ENCODE results near the gene GCLM. TPM values are rescaled to one million over a fixed set of nuclear protein-coding genes. Genes with fewer than 3 reads are reported as not detected.
"Not testable (repeated sequence)": the region's sequence is repeated elsewhere in the genome, so short reads cannot be mapped to it uniquely, and the experiment has no call there.

The GCLM gene
- total RNA-seq, 2 experiments from 2014 or later, result 19.6 to 21.2 TPM

DNA sequence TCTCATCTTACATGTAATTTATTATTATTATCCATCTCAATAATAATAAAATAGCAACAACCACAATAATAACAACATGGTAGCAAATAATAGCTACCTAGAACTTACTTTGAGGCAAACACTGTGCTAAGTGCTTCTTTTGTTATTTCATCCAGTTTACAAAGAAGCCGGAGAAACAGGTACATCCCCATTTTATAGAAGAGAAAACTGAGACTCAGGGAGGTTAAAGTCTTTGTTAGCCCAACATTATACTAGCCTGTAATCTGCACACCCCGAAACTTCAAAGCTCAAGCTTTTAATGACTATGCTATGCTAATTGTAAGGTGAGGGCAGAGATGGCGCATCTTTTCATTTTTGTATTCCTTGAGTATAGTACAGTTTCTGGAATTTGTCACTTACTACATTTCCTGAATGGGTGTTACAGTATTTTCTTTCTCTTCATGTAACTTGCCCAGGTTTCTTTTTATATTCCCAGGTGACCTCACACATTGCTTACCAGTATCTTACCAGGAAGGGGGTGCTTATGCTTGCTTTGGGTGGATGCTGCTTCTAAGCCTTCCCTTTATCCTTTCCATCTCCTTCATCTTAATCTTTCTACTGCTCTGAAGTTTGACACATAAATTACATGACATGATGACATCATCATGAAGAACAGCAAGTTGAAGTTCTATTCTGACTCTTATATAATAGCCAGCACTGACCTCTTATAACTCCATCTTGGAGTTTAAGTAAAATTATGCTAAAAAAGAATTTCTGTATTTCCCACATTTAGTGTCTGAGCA is 8.3 kb downstream of the GCLM start:
- CTCF ChIA-PET, result no interaction called here
- POLR2A ChIA-PET, result no interaction called here

DNA sequence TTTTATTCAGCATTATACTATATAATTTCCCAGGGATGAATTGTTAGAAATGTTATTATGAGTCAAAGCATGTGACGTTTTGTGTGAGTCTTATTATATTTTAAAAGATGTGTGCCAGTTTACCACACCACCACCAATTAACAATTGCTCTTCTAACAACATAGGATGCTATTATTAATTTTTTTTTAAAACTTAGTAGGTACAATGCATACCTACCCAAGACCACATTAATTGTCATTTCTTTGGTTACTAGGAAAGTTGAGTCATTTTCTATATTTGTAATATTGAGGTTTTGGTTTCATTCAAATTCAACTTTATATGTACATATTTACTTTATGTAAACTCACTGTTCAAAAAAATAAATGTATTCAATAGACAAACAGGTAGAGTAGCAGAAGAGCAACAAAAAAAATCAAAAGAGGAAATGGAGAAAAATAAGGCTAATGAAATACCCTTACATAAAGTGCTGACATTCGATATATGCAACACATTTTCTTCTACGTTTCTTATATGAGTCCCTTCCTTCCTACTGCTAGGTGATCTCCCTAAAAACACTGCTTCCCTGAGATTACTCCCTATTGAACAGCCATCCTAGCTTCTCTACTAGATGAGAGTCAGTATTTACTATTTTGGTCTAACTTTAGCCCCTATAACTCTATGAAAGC is 9.6 kb downstream of the GCLM start:
- ChIA-PET POLR2A (no interaction called here), CTCF (no interaction called here)

DNA sequence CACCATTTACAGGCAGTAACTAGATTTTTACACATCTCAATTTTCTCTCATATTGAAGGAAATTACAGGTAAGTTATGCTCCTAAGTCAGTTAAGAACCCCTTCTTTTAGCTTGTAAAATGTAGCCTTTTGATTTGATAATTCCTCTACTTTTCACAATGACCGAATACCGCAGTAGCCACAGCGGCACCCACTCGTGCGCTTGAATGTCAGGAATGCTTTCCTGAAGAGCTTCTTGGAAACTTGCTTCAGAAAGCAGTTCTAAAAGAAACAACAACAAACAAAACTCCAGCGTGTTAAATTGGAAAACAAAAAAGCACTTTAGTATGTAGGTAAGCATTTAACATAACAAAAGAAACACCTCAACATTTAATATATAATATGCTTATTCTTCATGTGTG is 20.3 kb downstream of the GCLM start:
- ChIA-PET CTCF (interaction anchor here (0.6 kb wide), 1 partner anchor 27 kb away, joined by 4 read pairs; no protein-coding TSS in a partner anchor), POLR2A (no interaction called here)

DNA sequence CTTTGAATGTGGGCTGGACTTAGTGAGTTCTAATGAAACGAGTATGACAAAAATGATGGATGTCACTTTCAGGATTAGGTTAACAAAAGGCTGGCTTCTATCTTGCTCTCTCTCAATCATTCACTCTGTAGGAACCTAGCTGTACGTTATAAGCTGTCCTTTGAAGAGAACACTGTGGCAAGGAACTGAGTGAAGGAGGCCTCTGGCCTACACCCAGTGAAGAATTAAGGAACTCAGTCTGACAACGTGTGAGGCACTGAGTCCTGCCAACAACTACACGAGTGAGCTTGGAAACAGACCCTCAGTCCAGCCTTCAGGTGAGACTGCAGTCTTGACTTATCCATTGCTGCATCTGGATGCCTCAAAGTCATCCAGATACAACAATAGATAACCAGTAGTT is 27.0 kb downstream of the GCLM start:
- POLR2A ChIA-PET, result no interaction called here
- CTCF ChIA-PET, result no interaction called here

DNA sequence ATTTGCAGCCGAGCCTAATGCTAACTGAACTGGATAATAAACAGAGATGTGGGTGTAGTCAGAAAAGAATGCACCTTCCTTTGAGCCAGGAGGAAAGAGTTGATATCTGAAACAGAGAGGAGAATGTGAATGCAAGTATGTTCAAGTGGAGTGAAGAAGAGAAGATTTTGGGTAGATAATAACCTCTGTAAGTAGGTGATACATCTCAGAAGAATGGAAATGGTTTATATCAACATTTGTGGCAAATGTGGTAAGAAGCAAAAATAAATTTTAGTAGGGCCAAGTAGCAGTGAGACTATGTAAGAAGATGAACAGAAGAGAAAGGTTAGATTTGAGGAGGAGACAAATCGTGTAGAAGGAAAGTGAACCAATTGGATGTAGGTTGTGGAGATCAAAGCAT is 28.5 kb downstream of the GCLM start:
- POLR2A ChIA-PET, result no interaction called here
- CTCF ChIA-PET, result interaction anchor here (1.8 kb wide), 1 partner anchor 28 kb away, joined by 8 read pairs; the partner anchor contains the start of gene GCLM

DNA sequence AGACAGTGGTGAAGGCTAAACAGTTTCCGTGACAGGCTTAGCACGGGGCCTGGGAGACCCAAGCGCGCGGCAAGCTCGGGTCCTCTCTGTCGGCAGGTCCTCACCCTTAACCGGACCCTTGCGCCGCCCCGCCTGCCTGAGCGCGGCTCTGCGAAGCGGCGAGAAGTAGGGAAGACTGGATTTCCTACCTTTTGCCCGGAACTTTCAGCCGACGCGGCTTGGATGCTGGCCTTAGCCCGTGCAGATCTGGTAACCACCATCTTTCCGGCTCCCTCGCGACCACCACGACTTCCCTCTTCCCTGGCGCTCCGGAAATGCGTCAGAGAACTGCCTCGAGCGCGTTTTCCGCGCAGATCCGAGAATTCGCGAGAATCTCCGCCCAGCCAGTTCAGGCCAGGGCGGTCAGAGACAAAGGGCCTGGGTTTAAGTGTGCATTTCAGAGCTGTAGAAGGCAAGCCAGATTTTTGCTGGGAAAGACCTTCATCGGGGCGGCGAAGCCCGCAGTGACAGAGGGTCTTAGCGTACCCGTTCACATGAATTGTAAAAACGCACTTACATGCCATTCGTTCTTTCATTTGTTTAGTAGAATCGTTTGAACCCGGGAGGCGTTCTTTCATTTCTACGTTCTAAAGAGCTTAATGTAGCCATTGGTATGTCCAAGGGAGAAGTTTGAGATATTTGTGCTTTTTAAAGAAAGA is 30.2 kb downstream of the GCLM start, which contains the start of gene DNTTIP2:
Gene DNTTIP2 (minus strand): TSS at position 318 of the 698 bp plus-strand sequence. CDS start 58 bp downstream, at position 260.
- POLR2A ChIA-PET, result interaction anchor here (0.7 to 2.3 kb wide), 6 partner anchors 15 to 534 kb away, joined by 3 to 8 read pairs (median 4); partner anchors contain the start of genes DR1 and GCLM
- CTCF ChIA-PET, result interaction anchor here (1.0 to 1.8 kb wide), 2 partner anchors 29 to 30 kb away, joined by 3 to 8 read pairs; partner anchors contain the start of gene GCLM

DNA sequence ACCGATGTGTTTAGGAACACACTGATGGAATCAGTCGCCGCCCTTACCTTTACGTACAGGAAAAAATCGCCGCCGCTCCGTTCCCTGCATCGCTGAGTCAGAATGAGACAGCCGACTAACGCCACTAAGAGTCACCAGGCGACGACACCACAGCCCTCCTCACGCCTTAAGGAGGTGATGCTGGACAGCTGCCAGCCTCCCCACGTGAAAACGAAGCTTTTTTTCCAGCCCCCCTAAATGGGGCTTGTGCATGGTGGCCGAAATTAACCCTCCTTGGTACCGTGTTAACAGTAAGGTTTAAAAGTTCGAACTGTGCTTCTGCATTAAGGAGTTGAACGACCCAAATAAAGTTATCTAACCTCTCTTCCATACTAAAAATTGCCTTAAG is 30.7 kb downstream of the GCLM start:
- ChIA-PET CTCF (no interaction called here), POLR2A (interaction anchor here (1.2 to 2.3 kb wide), 3 partner anchors 31 to 33 kb away, joined by 4 to 8 read pairs (median 8); partner anchors contain the start of gene GCLM)

DNA sequence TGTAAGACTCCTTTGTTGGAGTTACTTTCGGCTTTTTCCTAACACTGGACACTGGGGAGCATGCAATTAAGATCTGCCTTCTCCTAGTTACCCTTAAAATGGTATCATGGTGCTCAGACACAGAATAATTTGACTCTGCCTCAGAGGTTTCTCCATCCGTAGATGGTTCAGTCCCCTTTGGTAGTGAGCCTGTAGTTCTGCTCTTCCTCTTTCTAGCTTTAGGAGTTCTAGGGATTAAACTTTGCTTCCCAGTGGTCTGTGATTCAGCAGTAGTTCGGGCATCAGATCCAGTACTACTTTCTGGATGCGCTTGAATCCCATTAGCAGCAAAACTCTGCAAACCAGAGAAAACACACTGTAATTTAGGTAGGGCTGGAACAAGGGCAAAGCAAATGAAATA is 31.7 kb downstream of the GCLM start:
- POLR2A ChIA-PET, result no interaction called here
- CTCF ChIA-PET, result no interaction called here

DNA sequence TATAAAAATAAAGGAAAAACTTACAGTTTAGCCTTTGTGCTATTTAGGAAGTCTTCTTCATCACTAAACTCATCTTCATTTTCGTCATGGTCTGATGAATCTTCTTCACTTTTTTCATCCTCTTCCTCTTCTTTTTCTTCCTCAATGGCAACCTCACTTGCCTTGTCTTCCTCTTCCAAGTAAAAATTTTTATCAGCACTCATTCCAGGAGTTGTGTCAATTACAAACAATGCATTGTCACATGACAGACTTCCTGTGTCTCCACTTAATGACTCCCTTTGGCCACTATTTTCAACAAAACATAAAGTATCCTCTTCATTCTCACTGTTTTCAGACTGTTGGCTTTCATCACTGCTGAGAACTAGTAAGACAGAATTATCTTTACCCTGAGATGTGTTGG is 33.0 kb downstream of the GCLM start:
- POLR2A ChIA-PET, result no interaction called here
- CTCF ChIA-PET, result interaction anchor here (2.0 kb wide), 1 partner anchor 13 kb away, joined by 6 read pairs; no protein-coding TSS in a partner anchor

DNA sequence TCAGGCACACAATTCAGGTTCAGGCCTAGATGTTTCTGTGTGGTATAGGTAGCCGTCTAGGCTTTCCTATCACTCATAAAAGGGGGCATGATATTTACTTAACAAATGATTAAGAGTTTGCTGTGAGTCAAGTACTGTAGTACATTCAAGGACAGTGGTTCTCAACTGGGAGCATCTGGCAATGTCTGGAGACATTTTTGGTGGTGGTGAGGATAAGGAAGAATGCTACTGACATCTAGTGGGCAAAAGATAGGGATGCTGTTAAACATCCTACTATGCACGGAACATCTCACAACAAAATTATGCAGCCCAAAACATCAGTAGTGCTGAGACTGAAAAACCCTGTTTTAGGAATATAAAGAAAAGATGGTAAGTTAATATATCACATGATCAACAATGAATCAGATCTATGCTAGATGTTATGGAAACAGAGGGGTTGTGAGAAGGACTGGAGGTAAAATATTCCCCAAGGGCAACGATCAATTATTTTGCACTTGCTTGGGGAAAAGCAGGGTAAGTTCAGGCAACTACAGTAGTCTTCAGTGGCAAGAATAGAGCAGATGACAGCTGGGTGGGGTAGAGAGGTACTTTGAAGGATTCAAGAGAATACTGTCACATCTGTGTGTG is 35.1 kb downstream of the GCLM start:
- CTCF ChIA-PET, result interaction anchor here (2.0 kb wide), 1 partner anchor 11 kb away, joined by 6 read pairs; no protein-coding TSS in a partner anchor
- POLR2A ChIA-PET, result interaction anchor here (0.6 kb wide), 1 partner anchor 1632 kb away, joined by 4 read pairs; no protein-coding TSS in a partner anchor

DNA sequence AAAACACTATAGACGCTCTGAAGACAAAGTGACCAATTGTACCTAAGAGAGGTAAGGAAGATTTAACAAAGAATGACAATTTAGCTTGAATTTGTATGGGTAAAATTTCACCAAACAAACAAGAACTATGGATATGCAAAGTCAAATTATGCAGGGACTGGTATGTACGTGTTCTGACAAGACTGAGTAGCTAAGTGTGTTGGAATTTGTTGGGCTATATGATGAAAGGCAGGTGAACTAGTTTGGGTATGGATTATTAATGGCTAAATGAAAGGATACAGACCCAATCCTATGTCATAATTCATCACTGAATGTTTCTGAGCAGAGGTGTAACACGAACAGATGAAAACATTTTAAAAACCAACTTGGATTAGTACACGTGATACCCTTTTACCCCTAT is 37.9 kb downstream of the GCLM start:
- POLR2A ChIA-PET, result interaction anchor here (1.1 kb wide), 1 partner anchor 25 kb away, joined by 3 read pairs; no protein-coding TSS in a partner anchor
- CTCF ChIA-PET, result no interaction called here

DNA sequence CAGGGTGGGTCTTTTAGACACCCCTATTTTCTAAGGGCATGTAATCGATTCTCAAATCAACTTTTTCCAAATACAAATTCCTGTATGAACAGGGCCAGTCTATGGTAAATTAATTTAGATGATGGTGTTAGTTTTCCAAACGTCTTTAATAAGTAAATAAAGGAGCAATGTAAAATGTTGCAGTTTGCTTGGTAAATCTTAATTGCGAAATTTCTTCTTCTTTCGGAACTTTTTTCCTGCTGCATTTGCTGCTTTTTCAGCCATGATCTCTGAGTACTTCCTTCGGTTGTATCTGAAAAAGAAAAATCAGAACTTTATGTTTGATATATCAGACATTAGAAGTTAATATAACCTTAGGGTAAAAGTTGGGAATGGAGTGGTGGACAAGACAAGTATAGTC is 39.6 kb downstream of the GCLM start:
- POLR2A ChIA-PET, result no interaction called here
- CTCF ChIA-PET, result no interaction called here

DNA sequence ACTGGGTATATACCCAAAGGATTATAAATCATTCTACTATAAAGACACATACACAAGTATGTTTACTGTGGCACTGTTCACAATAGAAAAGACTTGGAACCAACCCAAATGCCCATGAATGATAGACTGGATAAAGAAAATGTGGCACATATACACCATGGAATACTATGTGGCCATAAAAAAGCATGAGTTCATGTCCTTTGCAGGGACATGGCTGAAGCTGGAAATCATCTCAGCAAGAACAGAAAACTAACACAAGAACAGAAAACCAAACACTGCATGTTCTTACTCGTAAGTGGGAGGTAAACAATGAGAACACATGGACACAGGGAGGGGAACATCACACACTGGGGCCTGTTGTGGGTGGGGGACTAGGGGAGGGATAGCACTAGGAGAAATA is 40.7 kb downstream of the GCLM start:
- CTCF ChIA-PET, POLR2A ChIA-PET: not testable (repeated sequence)

DNA sequence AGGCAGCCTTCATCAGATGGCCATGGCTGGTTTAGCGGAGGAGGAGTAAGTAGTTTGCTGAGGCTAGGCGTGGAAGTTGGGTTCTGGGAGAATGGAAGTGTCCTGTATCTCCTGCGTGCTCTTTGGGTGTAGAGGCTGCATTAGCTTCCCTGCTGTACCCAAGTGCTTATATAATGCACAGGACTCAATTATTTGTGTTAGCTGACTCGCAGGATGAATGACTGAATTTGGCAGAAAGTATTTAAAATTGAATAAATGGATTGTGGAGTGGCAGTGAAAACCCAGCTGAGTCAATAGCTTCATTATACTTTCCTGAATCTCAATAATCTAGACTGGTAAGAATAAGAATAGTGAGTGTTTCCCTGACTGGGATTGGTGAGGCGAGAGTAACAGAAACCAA is 44.0 kb downstream of the GCLM start:
- CTCF ChIA-PET, result no interaction called here
- POLR2A ChIA-PET, result interaction anchor here (0.6 kb wide), 1 partner anchor 1046 kb away, joined by 8 read pairs; no protein-coding TSS in a partner anchor

DNA sequence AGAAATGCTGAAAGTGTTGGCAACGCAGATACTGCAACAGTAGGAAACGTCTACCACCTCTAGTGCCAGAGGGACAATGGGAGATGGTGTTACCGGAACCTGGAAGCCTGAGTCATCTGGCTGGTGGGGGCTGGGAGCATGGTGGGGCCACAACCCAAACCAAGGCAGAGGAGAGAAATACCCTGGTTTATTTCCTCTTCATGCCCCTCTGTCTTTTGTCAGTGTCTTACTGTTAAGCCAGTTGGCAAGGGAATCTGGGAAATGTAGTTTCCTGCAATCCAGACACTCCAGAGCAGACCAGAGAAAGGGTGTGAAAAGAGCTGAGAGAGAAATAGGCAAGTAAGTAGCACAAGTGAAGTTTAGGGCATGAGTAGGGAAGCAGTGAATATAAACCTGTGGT is 45.1 kb downstream of the GCLM start:
- CTCF ChIA-PET, result no interaction called here

DNA sequence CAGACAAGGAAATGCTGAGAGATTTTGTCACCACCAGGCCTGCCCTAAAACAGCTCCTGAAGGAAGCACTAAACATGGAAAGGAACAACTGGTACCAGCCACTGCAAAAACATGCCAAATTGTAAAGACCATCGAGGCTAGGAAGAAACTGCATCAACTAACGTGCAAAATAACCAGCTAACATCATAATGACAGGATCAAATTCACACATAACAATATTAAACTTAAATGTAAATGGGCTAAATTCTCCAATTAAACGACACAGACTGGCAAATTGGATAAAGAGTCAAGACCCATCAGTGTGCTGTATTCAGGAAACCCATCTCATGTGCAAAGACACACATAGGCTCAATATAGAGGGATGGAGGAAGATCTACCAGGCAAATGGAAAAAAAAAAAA is 51.6 kb downstream of the GCLM start:
- POLR2A ChIA-PET, result not testable (repeated sequence)
- CTCF ChIA-PET, result interaction anchor here (0.6 kb wide), 1 partner anchor 168 kb away, joined by 3 read pairs; no protein-coding TSS in a partner anchor

More for the DNA sequence above, 45.1 kb downstream of the GCLM start:
- POLR2A ChIA-PET, result no interaction called here

DNA sequence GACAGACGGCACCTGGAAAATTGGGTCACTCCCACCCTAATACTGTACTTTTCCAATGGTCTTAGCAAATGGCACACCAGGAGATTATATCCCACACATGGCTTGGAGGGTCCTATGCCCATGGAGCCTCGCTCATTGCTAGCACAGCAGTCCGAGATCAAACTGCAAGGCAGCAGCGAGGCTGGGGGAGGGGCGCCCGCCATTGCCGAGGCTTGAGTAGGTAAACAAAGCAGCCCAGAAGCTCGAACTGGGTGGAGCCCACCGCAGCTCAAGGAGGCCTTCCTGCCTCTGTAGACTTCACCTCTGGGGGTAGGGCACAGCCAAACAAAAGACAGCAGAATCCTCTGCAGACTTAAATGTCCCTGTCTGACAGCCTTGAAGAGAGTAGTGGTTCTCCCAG is 53.2 kb downstream of the GCLM start:
- CTCF ChIA-PET, POLR2A ChIA-PET: not testable (repeated sequence)

DNA sequence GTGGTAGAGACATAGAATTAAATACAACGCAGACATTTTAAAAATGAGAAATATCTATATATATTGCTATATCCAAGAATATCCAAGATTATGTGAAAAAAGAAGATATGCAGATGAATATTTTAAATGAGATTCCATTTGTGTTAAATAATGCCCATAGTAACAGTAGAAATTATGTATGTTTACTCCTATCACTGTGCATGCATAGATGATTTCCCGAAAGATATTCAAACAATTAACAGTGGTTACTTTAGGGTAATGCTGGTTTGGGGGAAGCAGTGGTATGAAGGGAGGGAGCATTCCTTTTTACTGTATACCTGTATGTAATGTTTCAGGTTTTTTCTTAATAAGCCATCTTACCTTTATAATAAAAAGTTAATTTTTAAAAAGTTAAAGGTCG is 55.3 kb downstream of the GCLM start:
- ChIA-PET CTCF (no interaction called here), POLR2A (no interaction called here)

DNA sequence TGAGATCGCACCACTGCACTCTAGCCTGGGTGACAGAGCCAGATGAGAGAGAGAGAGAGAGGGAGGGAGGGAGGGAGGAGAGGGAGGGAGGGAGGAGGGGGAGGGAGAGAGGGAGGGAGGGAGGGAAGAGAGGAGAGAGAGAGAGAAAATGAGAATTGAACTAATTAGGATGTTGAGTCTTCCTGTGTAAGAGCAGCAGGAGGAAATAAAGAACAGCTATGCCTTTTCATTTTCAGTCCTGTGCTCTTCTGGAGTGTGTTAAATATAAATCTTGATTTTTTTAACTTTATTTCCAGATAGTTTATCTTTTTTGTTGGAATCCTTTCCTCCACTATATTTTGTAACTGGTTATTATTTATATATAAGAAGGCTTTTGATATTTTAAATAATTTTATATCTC is 57.4 kb downstream of the GCLM start:
- POLR2A ChIA-PET, result no interaction called here
- CTCF ChIA-PET, result interaction anchor here (2.6 kb wide), 1 partner anchor 223 kb away, joined by 10 read pairs; no protein-coding TSS in a partner anchor

DNA sequence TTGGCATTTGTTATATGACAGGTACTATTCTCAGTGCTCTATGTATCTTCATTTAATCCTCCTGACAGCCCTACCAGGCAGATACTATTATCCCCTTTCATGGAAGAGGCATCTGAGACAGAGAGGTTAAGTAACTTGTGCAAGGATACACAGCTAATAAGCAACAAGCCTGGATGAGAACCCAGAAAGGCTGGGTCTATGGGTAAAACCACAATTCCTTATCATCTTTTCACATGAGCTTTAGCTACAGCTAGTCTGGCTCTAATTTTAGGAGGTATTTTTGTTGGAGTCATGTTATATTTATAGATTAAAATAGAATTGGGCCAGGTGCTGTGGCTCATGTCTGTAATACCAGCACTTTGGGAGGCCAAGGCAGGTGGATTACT is 57.9 kb downstream of the GCLM start:
- CTCF ChIA-PET, result interaction anchor here (1.3 to 2.6 kb wide), 2 partner anchors 222 to 231 kb away, joined by 3 to 10 read pairs; no protein-coding TSS in a partner anchor
- POLR2A ChIA-PET, result no interaction called here
